Thyroid gland (tissue), 4 donors: Measurements from ENCODE around the gene SORCS2.

Source experiments
- CTCF ChIP-seq, 6 experiments: fragments of 200-600 bp in 3 of 6; fragments of 450-650 bp in 3 of 6; sonication (generic) in 3 of 6; IDR thresholded peaks; one replicate each; pipeline ENCODE4 v1.5.1; 2016 to 2019; ENCODE audit warnings: antibody characterized with exemption in 6 of 6, mild to moderate bottlenecking in 2 of 6, inconsistent platforms in 1 of 6, moderate library complexity in 1 of 6
- POLR2A ChIP-seq, 2 donors: fragments of 450-650 bp; IDR thresholded peaks; one replicate each; pipeline ENCODE4 v1.6.1; 2017; ENCODE audit warnings: antibody characterized with exemption in 2 of 2, mild to moderate bottlenecking in 2 of 2, moderate library complexity in 1 of 2

- TF ChIP-seq POLR2A (IDR thresholded peaks at IDR 0.05) (no peak), CTCF (IDR thresholded peaks at IDR 0.05) (no peak)
Observed at GRCh38 chr4:7379186-7379585, 186.8 kb downstream of the SORCS2 start.
